Right cardiac atrium (tissue), 5 donors: ENCODE results near the gene GATA6. TPM values are rescaled to one million over a fixed set of nuclear protein-coding genes. Genes with fewer than 3 reads are reported as not detected.

Experiments
- ATAC-seq, 2 donors: fragments of 200-7000 bp; cut with Tn5 transposase; one replicate each; pipeline versions ENCODE4 v1.8.0 to v1.9.1; 2020; ENCODE audit warnings: moderate library complexity in 2 of 2, mild to moderate bottlenecking in 1 of 2
- DNase-seq, 3 donors: peaks; one replicate each; pipeline ENCODE4 v3.0.0-alpha.2; 2020
- H3K27ac ChIP-seq: one replicate; pipeline ENCODE4 v1.5.1; 2013; ENCODE audit warnings: mild to moderate bottlenecking, low read length, control low read depth, moderate library complexity
- H3K27me3 ChIP-seq: one replicate; pipeline ENCODE4 v1.6.1; 2013; ENCODE audit not compliant: control insufficient read depth, insufficient read depth
- H3K4me1 ChIP-seq: one replicate; pipeline ENCODE4 v1.6.1; 2013; ENCODE audit warnings: low read length; ENCODE audit not compliant: control insufficient read depth, insufficient read depth
- H3K4me3 ChIP-seq: one replicate; pipeline ENCODE4 v1.5.1; 2013; ENCODE audit warnings: low read length, control low read depth
- H3K9me3 ChIP-seq: one replicate; pipeline ENCODE4 v1.6.1; 2013; ENCODE audit warnings: low read length; ENCODE audit not compliant: control insufficient read depth
- WGBS: extraction: QIAGEN DNeasy Blood & Tissue Kit; methylation state at CpG from one replicate; pipeline ENCODE4 v1.1.7; 2013; 5-methylcytosine and 5-hydroxymethylcytosine counted together
- intact Hi-C, 4 donors: fragments of 100-400 bp; cut with DNase I; formaldehyde crosslinking; loops; one replicate each; pipeline versions ENCODE4 v1.11.0 to v1.14.0; 2022 to 2023
- long read RNA-seq, 4 donors: library from polyadenylated mRNA; unstranded; transcript quantifications; one replicate each; pipeline ENCODE4 v2.0.0, GENCODE V29; 2020 to 2021
- polyA plus RNA-seq: library from polyadenylated mRNA; stranded (reverse); fragments of 200-250 nt; gene quantifications from one replicate; pipeline ENCODE4 v1.2.3, GENCODE V29; 2013
- total RNA-seq, 4 donors: library from RNA; stranded (reverse); fragmentation: NEBNext Ultra II Directional; extraction: Animal tissue kit (Norgen Biotek cat#: 25700); gene quantifications; one replicate each; pipeline ENCODE4 v1.2.1, GENCODE V29; 2021
- donor health status: healthy with polysubstance abuse.
- donor health status: DM: no; HTN: yes; CAD: no.
- donor health status: DM: no; HTN: no; CAD: no.
- donor health status: DM: no; HTN: yes; CAD: no; lungs with severe emphysema.
- donor health status: DM: yes; HTN: yes; CAD: no.

GATA6 gene
- total RNA-seq (10 to 100 TPM; 63.2 to 85.8 (median 77.9) TPM), polyA plus RNA-seq (52.4 TPM)
- long read RNA-seq, donor 1, transcript GATA6-201 (7 exons, 3,770 nt), result major isoform, 164 of 329 reads
- long read RNA-seq, donor 1, transcript GATA6-202 (6 exons, 2,057 nt), result minor isoform, 109 of 329 reads
- long read RNA-seq, donor 1, partial matches to known transcripts, result 29 of 329 reads
- long read RNA-seq, donor 1, other reads (novel, unspliced or antisense), result 27 of 329 reads
- long read RNA-seq, donor 2, transcript GATA6-202 (6 exons, 2,057 nt), result minor isoform, 51 of 188 reads
- long read RNA-seq, donor 2, transcript GATA6-201 (7 exons, 3,770 nt), result major isoform, 114 of 188 reads
- long read RNA-seq, donor 2, partial matches to known transcripts, result 8 of 188 reads
- long read RNA-seq, donor 2, other reads (novel, unspliced or antisense), result 15 of 188 reads
- long read RNA-seq, donor 3, transcript GATA6-202 (6 exons, 2,057 nt), result major isoform, 81 of 167 reads
- long read RNA-seq, donor 3, partial matches to known transcripts, result 74 of 167 reads
- long read RNA-seq, donor 3, other reads (novel, unspliced or antisense), result 12 of 167 reads
- long read RNA-seq, donor 4, transcript GATA6-202 (6 exons, 2,057 nt), result minor isoform, 60 of 273 reads
- long read RNA-seq, donor 4, transcript GATA6-201 (7 exons, 3,770 nt), result major isoform, 191 of 273 reads
- long read RNA-seq, donor 4, partial matches to known transcripts, result 4 of 273 reads
- long read RNA-seq, donor 4, other reads (novel, unspliced or antisense), result 18 of 273 reads

DNA sequence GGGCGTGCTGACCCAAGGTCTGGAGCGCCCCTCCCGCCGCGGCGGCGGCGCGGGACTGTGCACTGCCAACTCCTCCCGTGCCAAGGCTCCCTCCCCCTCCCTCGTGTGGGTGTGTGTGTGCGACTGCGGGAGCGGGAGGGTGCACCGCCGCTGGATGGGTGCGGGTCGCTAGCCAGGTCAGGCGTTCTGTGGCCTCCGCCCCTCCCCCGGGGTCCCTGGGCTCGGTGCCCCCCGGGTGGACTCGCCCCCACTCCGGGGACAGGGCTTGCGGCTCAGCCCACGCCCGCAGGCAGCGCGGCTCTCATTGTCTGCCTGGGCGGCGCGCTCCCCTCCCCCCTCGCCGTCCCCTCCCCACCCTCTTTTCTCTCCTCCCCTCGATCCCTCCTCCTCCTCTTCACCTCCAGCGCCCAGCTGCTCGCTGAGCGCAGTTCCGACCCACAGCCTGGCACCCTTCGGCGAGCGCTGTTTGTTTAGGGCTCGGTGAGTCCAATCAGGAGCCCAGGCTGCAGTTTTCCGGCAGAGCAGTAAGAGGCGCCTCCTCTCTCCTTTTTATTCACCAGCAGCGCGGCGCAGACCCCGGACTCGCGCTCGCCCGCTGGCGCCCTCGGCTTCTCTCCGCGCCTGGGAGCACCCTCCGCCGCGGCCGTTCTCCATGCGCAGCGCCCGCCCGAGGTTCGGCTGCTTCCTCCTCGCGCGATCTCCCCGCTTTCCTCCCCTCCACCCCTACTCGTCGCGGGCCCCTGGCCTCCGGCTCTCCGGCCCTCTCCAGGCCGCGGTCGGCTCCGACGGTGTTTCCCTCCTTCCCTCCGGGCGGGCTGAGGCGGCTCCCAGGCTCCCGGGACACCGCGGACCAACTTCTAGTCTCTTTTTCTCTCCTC is at the start of gene GATA6:
TSS of gene GATA6 (plus strand) at position 579 of the 878 bp plus-strand sequence. CDS start 1,556 bp downstream, outside the sequence.
- Histone ChIP-seq H3K27me3 (no peaks in the 10 kb centered on the region), H3K4me3 (peak within 1 kb of the TSS; percentile 66), H3K27ac (peak within 1 kb of the TSS; percentile 86), H3K4me1 (no peaks in the 10 kb centered on the region), H3K9me3 (no peaks in the 10 kb centered on the region)
- ATAC-seq, result peak; percentile 87
- intact Hi-C loops, result loop anchor here in 3 of 4 donors (2.0 to 10.0 kb wide), 5 partner anchors 172 to 393 kb away; no protein-coding TSS in a partner anchor
- WGBS, result 1% methylated on average over 87 of the region's 87 CpGs
- DNase-seq, result peak; percentile 95 to 98 (median 97)

GRCh38 chr18:22124970-22125369 is 44.4 kb upstream of the GATA6 start:
- H3K9me3 ChIP-seq, result no peaks in the 10 kb centered on the region
- no peaks in the 10 kb centered on the region for H3K27me3 ChIP-seq
- no peak for DNase-seq
- no peak overlapping the region for H3K4me3 ChIP-seq
- no peak for ATAC-seq
- WGBS, result 86% methylated on average over 1 of the region's 1 CpG
- intact Hi-C loops, result no loop called here
- H3K4me1 ChIP-seq, result no peaks in the 10 kb centered on the region
- no peak overlapping the region for H3K27ac ChIP-seq

GRCh38 chr18:22128954-22129353 is 40.4 kb upstream of the GATA6 start:
- no peaks in the 10 kb centered on the region for H3K9me3 ChIP-seq
- intact Hi-C loops, result no loop called here
- WGBS, result 72% methylated on average over 5 of the region's 5 CpGs
- ATAC-seq (no peak), DNase-seq (no peak)
- no peaks in the 10 kb centered on the region for H3K27me3 ChIP-seq
- no peak overlapping the region for H3K4me3 ChIP-seq
- H3K4me1 ChIP-seq, result no peaks in the 10 kb centered on the region
- no peak overlapping the region for H3K27ac ChIP-seq

- 46% methylated on average over 1 of the region's 1 CpG for WGBS
- no peaks in the 10 kb centered on the region for H3K9me3 ChIP-seq
- H3K4me3 ChIP-seq, result no peak overlapping the region
- intact Hi-C loops, result no loop called here
- H3K27ac ChIP-seq, result no peak overlapping the region
- no peak for ATAC-seq
- H3K27me3 ChIP-seq, result no peaks in the 10 kb centered on the region
- no peak for DNase-seq
- no peaks in the 10 kb centered on the region for H3K4me1 ChIP-seq
These were observed 39.6 kb upstream of the GATA6 start for GRCh38 chr18:22129778-22130177.

GRCh38 chr18:22132258-22132657 is 37.1 kb upstream of the GATA6 start:
- no peak for ATAC-seq
- DNase-seq, result no peak
- Histone ChIP-seq H3K4me1 (no peaks in the 10 kb centered on the region), H3K27me3 (no peaks in the 10 kb centered on the region), H3K4me3 (no peak overlapping the region), H3K9me3 (no peaks in the 10 kb centered on the region), H3K27ac (no peak overlapping the region)
- intact Hi-C loops, result no loop called here
- whole genome bisulfite sequencing, result 90% methylated on average over 2 of the region's 2 CpGs

DNA sequence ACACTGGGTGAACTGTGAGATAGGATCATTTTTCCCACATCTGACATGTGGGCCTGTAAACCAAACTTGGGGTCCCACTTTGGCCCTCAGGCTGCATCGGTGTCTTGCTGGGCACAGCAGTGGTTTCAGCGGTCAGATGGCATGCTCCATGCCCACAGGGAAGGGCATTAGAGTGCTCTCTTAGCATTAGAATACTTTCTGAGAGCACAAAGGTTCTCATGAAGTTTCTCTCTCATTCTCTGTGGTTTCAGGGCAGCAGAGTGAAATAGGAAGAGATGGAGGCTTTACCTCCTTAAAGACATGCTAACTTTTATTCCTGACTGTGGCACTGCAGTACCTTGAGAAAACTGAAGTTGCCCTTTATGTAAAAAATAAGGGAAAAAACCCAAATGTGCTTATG is 36.6 kb upstream of the GATA6 start:
- Histone ChIP-seq H3K9me3 (no peaks in the 10 kb centered on the region), H3K27me3 (no peaks in the 10 kb centered on the region), H3K4me3 (no peak overlapping the region), H3K4me1 (no peaks in the 10 kb centered on the region), H3K27ac (no peak overlapping the region)
- intact Hi-C loops, result no loop called here
- no peak for DNase-seq
- 91% methylated on average over 2 of the region's 2 CpGs for WGBS
- ATAC-seq, result no peak

GRCh38 chr18:22136395-22136794 is 33.0 kb upstream of the GATA6 start:
- H3K4me3 ChIP-seq, result no peak overlapping the region
- no peak overlapping the region for H3K27ac ChIP-seq
- intact Hi-C loops, result no loop called here
- ATAC-seq, result no peak
- H3K27me3 ChIP-seq, result no peaks in the 10 kb centered on the region
- no peak for DNase-seq
- H3K4me1 ChIP-seq, result no peaks in the 10 kb centered on the region
- H3K9me3 ChIP-seq, result no peaks in the 10 kb centered on the region
- 62% methylated on average over 4 of the region's 4 CpGs for WGBS

DNA sequence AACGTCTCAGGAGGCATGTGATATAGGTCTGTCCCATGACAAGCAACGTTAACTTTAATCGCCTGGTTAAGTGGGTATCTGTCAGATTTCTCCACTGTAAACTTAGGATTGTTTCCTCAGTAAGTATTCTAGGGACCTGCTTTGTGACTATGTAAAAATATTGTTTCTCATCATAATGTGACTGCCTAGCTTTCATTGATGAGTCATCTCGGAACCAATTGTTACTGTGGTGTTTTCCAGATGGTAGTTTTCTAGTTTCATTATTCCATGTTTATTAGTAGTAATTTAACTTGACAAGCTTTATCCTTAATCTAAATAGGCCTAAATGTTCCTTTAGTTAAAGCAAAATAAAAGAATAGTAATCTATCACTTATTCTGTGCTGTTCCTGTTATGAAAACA is 28.2 kb upstream of the GATA6 start:
- WGBS, result 82% methylated on average over 4 of the region's 4 CpGs
- H3K4me1 ChIP-seq, result no peaks in the 10 kb centered on the region
- no peak overlapping the region for H3K4me3 ChIP-seq
- ATAC-seq, result no peak
- DNase-seq, result no peak
- no peak overlapping the region for H3K27ac ChIP-seq
- intact Hi-C loops, result no loop called here
- no peaks in the 10 kb centered on the region for H3K9me3 ChIP-seq
- no peaks in the 10 kb centered on the region for H3K27me3 ChIP-seq

GRCh38 chr18:22143347-22144340 is 25.7 kb upstream of the GATA6 start:
- intact Hi-C loops, result no loop called here
- Histone ChIP-seq H3K27ac (no peak overlapping the region), H3K4me3 (no peak overlapping the region), H3K9me3 (no peaks in the 10 kb centered on the region), H3K27me3 (no peaks in the 10 kb centered on the region), H3K4me1 (no peaks in the 10 kb centered on the region)
- ATAC-seq (no peak), DNase-seq (no peak)
- 88% methylated on average over 7 of the region's 7 CpGs for WGBS

GRCh38 chr18:22145160-22145559 is 24.2 kb upstream of the GATA6 start:
- intact Hi-C loops, result no loop called here
- Histone ChIP-seq H3K4me1 (no peaks in the 10 kb centered on the region), H3K9me3 (no peaks in the 10 kb centered on the region), H3K27ac (no peak overlapping the region), H3K4me3 (no peak overlapping the region), H3K27me3 (no peaks in the 10 kb centered on the region)
- WGBS, result 79% methylated on average over 3 of the region's 3 CpGs
- no peak for ATAC-seq
- DNase-seq, result no peak
